ENCODE results near the gene NFASC.

DNA sequence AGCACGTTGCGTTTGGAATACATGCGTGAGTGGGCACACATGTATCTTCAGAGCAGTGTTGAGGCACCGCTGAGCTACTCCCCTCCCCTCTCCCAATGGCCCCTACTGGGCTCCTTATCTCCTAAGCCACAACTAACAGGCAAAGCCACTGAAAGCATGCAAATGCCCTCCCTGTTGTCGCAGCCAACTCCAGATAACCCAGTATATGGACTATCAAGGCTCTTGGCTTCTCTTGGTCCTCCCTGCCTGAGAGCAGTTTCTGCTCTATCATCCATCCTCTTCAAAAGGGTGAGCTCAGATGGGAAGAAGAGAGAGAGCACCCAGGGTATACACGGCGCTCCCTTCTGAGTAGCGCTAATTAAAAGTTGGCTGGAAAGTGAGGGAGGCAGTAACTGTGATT lies 113.8 kb downstream of the NFASC start:
- TF ChIP-seq, protein P1, sequence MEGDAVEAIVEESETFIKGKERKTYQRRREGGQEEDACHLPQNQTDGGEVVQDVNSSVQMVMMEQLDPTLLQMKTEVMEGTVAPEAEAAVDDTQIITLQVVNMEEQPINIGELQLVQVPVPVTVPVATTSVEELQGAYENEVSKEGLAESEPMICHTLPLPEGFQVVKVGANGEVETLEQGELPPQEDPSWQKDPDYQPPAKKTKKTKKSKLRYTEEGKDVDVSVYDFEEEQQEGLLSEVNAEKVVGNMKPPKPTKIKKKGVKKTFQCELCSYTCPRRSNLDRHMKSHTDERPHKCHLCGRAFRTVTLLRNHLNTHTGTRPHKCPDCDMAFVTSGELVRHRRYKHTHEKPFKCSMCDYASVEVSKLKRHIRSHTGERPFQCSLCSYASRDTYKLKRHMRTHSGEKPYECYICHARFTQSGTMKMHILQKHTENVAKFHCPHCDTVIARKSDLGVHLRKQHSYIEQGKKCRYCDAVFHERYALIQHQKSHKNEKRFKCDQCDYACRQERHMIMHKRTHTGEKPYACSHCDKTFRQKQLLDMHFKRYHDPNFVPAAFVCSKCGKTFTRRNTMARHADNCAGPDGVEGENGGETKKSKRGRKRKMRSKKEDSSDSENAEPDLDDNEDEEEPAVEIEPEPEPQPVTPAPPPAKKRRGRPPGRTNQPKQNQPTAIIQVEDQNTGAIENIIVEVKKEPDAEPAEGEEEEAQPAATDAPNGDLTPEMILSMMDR (IDR thresholded peaks at IDR 0.05; ENCODE audit: insufficient read depth, low read depth, low read length) = no peak
- no peak for TF ChIP-seq EZH2 (IDR thresholded peaks at IDR 0.05; ENCODE audit: insufficient read depth, low read length)

Data from astrocyte (in vitro differentiated cells and primary cell).